ENCODE measurements around the gene LKAAEAR1.
A peak's percentile ranks its signal among the peaks of the same experiment; 100 is the strongest.
"Not testable (repeated sequence)": the region's sequence is repeated elsewhere in the genome, so short reads cannot be mapped to it uniquely, and the experiment has no call there.

Gene LKAAEAR1

DNA sequence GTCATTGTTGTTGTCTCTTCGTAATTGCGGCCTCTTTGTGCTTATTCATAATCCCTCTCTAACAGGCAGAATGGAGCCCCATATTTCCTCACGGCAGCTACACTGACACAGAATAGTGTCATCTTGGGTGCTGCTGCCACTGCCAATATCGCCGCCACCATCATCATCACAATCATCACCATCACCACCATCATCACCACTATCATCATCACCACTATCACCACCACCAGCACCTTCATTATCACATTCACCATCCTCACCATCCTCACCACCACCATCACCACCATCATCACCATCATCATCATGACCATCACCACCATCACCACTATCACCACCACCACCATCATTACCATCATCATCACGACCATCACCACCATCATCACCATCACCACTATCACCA is 12.3 kb upstream of the LKAAEAR1 start:
- no peak for DNase-seq

DNA sequence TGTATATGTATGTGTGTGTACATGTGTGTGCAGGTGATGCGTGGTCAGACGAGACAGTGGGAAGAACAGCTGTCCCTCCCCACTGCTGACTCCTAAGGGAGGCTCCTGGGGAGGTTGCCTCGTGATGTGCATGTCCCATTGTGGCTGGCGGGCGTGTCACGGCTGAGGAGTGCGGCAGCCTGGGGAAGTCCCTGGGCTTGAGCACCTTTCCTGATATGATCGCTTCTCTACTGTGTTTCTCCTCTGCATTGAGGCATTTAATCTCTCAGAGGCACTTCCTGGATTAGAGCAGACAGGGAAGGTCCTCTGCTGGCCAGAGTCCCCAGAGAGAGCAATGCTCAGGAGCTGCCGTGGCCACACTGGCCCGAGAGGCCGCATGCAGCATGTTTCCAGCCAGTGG is 11.7 kb upstream of the LKAAEAR1 start:
- DNase-seq: no peak

DNA sequence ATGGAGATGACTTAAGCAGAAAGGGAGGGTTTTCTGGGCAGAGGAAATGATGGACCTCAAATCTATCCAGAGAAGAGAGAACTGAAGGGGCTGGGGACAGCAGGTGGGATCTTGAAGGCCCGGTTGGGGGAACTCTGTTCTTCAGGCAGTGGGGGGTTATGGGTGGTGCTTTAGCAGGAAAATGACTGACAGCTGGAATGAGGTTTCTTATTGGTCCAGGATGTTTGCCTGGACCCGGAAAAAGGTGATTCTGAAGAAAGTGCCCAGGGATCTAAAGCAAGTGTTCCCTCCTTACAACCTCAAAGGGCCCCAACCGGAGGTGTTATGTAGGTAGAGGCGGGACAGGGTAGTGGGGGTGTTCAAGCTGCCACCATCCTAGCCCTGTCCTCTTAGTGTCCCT is 11.3 kb upstream of the LKAAEAR1 start:
- no peak for DNase-seq

DNA sequence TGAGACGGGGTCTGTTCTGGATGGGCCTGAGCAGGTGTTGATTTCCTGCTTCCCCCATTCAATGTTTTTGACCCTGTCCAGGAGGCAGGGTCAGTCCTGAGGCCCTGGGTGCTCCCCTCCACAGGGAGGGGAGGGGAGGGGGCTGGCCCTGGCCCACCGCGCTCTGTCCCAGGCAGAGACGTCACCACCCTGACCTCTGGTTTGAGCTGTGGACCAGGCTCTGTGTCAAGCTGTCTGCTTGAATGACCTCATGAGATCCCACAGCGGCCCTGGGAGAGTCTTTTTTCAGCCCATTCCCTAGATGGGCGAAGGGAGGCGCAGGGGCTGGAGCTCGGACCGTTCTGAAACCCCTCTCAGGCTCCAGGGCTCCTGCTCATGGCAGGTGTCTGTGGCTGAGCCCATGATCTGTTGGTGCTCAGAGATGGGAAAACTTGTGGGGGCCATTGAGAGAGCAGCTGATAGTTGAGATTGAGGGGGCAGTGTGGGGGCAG is 8.9 kb upstream of the LKAAEAR1 start:
- DNase-seq: no peak

DNA sequence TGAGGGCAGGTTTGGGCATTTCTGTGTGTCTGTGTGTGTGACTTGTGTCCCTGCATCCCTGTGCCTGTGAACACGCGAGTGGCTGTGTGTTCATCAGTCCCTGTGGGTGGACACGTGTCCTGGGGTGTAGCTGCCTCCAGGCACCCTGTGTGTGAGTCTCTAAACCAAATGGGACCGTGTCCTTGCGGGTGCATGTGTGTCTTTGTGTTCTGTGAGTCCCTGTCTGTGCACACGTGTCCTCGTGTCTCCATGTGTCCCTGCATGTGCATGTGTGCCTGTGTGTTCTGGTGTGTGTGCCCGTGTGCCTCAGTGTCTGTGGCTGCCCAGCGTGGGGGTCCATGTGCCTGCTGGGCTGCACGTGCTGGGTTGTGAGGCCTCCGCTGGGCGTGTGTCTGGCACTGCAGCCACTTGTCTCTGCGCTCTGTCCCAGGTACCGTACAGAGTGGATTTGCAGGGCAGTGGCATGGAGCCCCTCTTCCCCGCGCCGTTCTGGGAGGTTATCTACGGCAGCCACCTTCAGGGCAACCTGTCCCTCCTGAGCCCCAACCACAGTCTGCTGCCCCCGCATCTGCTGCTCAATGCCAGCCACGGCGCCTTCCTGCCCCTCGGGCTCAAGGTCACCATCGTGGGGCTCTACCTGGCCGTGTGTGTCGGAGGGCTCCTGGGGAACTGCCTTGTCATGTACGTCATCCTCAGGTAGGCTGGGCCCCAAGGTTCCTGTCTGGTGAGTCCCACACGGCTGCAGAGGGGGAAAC is 8.2 kb upstream of the LKAAEAR1 start:
- DNase-seq: no peak

DNA sequence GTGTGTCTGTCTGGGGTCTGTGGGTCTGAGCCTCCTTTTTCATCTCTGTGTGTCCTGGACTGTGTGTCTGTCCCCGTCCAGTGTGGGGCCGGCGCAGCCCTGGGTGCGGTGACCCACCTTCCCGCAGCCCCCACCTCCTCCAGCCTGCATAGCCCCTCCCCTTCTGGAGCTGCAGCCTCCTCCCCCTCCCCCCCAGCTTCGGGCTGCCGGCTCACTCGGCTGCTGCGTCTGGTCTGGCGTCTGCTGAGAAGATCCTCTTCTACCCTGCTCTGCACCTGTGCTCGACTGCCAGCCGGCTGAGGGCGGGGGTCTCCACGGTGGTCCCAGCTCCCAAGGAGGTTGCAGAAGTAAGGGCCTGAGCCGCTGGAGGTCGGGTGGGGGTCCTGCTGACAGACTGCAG is 7.6 kb upstream of the LKAAEAR1 start:
- DNase-seq: no peak

DNA sequence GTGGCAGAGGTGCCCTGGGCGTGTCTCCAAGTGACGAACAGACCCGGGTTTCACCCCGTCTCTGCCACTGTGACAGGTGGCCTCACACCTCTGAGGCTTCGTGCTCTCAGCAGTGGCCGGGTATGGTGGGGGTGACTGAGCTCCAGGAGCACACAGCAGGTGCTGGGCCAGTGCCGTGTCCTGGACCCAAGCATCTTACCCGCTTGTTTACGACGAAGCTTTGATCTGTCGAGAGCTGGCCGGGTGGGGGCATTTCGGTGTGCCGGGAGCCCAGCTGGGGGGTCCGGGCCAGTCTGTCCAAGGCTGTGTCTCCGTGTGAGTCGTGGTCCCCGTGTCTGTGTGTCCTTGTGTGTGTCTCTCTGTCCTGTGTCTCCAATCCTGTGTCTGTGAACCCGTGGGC is 7.1 kb upstream of the LKAAEAR1 start:
- no peak for DNase-seq

DNA sequence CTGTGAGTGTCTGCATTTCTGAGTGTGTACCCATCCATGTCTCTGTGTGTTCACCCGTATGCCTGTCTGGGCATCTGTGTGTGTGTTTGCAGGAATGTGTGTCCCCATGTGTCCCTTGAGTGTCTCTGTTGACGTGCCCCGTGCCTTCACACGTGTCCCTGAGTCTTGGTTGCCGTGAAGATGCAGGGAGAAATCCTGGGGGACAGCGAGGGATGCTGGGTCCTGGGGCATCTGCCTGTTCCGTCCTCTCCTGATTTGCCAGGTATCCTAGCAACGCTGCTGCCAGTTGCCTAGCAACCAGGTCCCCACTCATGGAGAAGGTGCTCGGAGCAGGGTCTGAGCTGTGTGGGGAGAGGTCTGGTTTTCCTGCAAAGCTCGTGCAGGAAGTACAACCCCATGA is 6.0 kb upstream of the LKAAEAR1 start:
- no peak for DNase-seq

DNA sequence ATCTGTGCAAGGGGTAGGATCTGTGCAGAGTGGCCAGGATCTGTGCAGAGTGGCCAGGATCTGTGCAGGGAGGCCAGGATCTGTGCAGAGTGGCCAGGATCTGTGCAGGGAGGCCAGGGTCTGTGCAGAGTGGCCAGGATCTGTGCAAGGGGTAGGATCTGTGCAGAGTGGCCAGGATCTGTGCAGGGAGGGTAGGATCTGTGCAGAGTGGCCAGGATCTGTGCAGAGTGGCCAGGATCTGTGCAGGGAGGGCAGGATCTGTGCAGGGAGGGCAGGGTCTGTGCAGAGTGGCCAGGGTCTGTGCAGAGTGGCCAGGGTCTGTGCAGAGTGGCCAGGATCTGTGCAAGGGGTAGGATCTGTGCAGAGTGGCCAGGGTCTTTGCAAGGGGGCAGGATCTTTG is 4.4 kb upstream of the LKAAEAR1 start:
- DNase-seq: not testable (repeated sequence)

DNA sequence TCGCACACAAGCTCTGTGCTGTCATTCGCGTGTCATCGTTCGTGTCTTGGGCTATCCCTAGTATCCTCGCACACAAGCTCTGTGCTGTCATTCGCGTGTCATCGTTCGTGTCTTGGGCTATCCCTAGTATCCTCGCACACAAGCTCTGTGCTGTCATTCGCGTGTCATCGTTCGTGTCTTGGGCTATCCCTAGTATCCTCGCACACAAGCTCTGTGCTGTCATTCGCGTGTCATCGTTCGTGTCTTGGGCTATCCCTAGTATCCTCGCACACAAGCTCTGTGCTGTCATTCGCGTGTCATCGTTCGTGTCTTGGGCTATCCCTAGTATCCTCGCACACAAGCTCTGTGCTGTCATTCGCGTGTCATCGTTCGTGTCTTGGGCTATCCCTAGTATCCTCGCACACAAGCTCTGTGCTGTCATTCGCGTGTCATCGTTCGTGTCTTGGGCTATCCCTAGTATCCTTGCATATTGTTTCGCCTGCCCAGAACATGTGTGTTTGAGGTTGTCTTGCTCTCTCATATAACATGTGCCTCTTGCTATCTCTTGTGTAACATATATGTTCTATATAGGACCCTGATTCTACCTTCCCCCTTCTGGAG is 3.1 kb upstream of the LKAAEAR1 start:
- not testable (repeated sequence) for DNase-seq

DNA sequence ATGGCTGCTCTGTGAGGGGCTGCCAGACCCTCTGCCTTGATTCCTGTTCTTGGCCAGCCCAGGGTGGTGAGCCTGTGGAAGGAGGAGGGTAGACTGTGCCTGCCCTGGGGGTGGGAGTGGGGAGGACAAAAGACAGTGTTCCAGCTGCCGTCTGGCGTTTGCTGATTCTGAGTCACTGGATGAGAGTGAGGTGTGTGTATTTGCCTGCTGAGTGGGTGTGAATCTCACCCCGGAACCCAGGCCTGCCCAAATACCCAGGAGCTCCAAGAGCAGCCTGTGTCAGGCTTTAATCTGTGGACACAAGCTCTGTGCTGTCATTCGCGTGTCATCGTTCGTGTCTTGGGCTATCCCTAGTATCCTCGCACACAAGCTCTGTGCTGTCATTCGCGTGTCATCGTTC is 2.6 kb upstream of the LKAAEAR1 start:
- no peak for DNase-seq

DNA sequence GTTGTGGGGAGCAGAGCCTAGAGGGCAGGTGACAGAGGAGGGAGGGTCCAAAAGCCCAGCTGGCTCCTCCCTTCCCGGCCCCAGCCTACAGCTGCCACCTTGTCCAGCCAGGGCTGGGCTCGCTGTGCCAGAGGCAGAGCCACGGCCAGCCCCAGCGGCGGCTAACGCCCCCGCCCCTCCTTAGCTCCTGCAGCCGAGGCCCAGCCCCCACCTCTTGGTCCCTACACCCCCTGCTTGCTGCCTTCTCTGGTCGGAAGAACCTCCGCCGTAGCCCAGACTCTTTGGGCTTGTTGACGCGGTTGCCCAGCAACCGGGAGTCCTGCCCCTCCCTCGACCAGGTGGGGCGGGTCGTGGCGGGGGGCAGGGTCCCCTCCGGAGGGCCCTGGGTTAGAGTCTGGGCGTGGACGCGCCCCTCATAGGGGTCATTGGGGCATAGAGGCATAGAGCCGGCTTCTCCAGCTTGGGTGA is 521 bp upstream of the LKAAEAR1 start:
- DNase-seq: no peak

DNA sequence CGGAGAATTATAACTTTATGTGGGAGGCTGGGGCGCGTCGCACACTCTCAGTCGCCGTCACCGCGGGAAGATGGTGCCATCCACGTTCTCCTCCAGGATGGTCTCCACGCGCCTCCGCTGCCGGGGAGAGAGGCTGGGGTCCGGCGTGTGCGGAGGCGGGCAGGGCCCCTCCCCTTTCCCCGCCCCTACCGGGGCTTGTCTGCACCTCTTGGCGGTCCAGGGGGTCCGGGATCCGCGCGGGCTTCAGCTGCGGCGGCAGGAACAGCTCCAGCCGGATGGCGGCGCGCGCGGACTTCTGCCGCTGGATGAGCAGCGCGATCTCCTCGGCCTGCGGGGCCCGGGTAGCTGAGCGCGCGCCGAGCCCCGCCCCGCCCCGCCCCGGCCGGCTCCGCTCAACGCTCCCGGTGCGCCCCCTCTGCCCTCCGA is 807 bp downstream of the LKAAEAR1 start:
- DNase-seq: peak; percentile 51 to 73

DNA sequence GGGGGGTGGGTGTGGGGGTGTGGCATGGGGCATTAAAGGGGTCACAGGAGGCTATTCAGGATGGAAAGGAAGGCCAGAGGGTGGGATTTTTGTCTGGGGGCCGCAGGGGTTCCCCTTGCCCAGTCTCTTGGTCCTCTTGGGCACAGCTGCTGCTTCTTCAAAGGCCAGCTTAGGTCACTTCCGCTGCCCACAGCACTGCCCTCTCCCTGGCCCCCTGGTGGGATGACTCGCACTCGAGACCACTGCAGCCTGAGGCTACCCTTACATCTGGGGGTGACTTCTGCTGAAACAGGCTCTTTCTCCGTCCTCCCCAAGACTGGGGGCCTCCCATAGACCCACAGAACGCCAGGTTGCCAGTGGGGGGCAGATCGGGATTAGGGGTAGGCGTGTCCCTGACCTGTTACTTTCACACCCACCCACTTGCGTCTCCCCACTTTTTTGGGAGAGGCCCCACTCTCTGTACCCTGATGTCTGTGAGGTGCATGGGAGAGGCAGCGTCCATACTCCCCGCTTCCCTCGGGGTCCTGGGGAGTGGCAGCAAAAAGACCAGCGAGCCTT is 1.3 kb downstream of the LKAAEAR1 start:
- peak in 1 of 2 experiments; percentile 18 for DNase-seq

DNA sequence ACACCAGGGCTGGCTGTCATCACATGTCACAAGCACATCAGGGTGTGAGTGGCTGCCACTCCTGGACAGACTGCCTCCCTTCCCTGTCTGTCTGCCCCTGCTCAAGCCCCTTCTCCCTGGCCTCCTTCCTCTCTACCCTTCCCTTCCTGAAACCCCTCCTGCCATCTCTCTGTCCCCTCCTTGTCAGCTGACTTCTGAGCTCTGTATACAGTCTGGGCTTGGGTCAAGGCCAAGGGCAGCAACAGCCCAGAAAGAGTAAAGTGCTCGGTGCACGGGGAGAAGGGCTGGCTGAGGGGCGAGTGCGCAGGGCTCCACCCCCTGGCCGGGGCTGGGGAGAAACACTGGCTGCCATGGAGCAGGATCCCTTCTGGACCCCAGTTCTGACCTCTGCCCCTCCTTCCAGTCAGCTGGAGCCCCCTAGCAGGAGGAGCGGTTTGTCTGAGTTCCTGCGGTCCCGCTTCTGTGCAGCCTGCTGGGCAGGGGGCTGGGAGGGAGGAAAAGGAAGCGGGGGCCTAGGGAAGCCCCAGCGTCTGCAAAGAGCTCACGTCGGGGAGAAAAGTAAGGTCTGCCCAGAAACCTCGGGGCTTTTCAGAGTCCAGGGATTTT is 2.0 kb downstream of the LKAAEAR1 start:
- peak; percentile 69 to 82 for DNase-seq

DNA sequence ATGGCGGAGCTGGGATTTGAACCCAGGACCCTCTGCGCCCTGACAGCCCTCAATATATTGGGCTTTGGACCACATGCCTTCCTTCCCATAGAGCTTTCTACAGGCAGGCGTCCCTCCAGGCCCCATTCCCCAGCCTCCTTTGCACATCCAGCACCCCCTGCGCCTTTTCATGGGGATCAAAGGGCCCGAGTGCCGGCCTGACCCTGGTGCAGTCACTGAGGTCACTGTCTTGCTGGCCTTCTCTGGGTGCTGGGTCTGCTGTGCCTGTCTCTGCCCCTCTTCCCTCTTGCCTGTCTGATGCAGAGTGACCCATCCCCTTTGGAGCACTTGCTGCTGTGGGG is 2.6 kb downstream of the LKAAEAR1 start:
- DNase-seq: no peak

DNA sequence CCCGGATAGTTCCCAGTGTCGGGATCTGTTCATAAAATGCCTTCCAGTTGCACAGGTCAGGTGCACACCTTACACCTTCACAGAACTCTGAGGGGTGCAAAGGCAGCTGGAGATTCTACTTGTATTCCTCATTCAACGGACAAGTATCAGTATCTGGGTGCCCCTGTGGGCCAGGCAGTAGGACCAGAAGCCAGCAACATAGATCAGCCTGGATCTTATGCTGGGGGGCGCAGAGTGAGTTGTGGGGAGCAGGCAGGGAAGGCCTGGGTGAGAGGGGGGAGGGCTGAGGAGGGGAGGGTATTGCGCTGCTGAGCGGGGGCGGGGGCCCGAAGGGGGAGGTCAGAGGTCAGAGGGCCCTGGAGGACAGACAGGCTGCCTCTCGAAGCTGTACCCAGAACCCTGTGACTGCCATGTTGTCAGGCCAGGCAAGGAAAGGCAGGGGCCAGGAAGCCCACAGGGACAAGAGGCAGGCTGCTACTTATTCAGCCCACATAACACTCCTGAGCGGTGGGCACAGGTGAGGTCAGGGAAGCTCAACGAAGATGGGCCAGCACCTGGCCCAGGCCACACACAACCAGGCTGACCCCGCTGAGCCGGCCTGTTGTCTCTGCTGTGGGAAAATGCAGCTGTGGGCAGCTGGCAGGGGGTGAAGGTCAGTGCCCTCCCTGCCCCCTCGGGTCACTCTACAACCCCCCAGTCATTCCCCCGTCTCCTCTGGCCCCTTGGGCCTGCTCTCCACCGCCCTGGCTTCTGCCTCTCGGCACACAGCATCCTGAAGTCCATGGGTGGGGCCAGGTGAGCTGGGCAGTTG is 3.2 kb downstream of the LKAAEAR1 start:
- no peak for DNase-seq

DNA sequence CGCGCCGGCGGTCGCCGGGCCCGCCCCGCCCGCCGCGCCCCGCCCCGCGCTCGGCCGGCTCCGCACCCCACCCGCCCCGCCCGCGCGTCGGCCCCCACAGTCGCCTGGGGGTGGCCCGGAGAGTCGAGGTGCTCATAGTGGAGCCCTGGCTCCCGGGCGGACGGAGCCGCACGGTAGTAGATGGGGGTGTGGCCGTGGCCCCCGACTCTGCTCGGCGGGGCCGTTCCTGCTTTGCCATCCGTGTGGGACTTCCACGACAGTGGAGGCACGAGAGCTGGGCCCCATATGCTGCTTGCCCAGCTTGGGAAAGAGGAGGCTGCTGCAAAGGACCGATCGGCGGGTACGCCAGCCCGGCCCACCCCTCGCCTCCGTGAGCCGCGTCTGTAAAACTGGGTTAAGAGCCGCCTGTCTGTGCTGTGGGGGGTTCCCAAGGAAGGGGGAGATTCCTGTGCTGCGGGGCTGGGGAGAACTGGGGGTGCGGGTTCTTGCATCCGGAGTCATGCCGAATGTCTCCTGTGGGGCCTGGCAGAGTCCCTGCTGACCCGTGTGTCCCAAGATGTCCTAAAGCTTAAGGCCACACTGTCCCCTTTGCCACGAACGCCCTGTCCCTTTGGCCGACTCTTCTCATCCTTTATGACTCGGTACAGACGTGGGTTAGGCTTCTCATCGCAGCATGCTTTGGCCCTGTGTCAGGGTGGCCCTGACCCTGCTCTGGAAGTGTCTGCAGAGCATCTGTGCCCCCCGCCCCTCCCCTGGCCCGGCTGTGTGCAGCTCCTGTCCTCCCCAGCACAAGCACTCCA is 4.0 kb downstream of the LKAAEAR1 start, which contains the start of gene OPRL1:
Gene OPRL1 (plus strand): TSS at position 70 of the 800 bp plus-strand sequence. CDS start 12,639 bp downstream, outside the sequence.
- peak in 1 of 2 experiments; percentile 47 for DNase-seq

DNA sequence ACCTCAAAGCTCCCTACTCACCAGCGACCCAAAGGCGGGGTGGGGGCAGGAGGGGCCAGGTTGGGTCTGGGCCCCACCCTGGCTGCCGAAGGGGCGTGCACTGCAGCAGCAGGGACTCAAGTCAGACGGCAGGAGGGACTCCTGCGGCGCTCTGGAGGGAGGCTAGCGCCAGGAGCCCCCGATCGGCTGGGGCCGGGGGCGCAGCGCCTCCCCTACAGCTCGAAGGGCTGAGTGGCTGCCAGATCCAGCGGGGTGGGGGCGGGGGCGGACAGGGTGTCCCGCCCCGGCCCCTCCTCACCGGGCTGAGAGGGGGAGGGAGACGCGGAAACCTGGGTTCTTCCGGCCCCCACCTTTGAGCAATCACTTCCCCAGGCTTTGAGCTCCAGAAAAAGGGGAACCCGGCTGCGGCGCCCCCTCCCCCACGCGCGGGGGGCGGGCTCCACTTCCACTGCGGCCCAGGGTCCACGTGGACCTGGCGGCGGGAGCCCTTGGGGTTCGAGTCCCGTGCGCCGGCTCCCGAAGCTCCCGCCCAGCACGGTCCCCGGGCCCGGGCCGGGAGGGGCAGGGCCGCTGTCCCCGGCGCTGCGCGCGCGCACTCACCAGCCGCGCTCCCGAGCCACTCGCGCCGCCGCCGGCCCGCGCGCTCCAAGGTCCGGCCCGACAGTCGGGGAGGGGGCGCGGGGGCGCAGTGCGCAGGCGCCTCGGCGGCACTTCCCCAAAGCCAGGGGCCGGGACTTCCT is 4.8 kb downstream of the LKAAEAR1 start, which contains the start of gene RGS19:
Gene RGS19 (minus strand): TSS at position 246 of the 740 bp plus-strand sequence. CDS start 2,632 bp downstream, outside the sequence.
- DNase-seq: peak; percentile 91 to 94

DNA sequence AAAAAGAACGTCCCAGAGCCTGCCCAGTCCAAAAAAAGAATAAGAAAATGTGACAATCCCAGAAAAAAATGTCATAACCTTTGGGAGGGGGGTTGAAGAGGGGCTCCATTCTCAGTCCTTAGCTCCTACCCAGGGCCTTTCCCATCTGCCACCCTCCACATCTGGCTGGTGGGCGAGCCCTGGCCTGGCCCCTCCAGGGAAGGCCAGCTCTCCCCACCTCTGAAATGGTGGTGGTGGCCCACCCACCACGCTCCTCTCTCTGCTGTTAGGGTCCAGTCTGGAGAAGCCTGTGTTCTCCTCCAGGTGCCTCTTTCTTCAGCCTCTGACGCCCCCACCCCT is 5.3 kb downstream of the LKAAEAR1 start:
- DNase-seq: peak in 1 of 2 experiments; percentile 25

Measured in Kasumi-1 (cell line).